Measurements from ENCODE around the gene SLC25A48.

GRCh38 chr5:135885031-135885430 is 50.6 kb downstream of the SLC25A48 start:
- TF ChIP-seq CTCF (conservative IDR thresholded peaks at IDR 0.05; ENCODE audit: low read length) (no peak), EZH2phosphoT487 (IDR thresholded peaks at IDR 0.05; ENCODE audit: borderline replicate concordance, low read depth, low read length) (no peak)

All from OCI-LY7 (cell line).